GOT3 (cell line): ENCODE measurements around the gene TAF11L14.
"Not testable (repeated sequence)": the region's sequence is repeated elsewhere in the genome, so short reads cannot be mapped to it uniquely, and the experiment has no call there.

Experiments used
- DNase-seq: peaks from one replicate; lab custom pipeline; 2025; ENCODE audit warnings: mixed read lengths; lab: John Stamatoyannopoulos, UW

Gene TAF11L14

DNA sequence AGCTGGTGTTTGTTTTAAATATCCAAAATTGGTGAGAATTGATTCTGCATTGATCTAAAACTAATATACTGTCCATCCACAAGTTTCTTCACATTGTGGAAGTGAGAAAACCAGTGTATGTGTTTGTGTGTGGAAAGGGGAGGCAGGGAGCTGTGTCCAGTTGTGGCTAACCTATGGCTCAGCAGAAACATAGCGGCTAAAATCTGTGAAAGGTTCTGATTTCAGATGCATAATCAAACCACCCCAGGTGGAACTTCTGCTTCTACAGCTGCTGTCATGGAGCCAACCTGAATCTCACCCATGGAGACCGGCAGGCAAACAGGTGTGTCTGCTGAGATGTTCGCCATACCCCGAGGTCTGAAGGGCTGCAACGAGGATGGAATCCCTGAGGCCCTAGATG is at the start of gene TAF11L14:
Gene TAF11L14, plus strand, starts transcription at position 301 of the 400 bp plus-strand sequence.
- no peak for DNase-seq

GRCh38 chr5:17585658-17586057 is 48.6 kb upstream of the TAF11L14 start, which contains the start of gene TAF11L7:
TSS of gene TAF11L7 (minus strand) at chr5:17585758.
- DNase-seq: not testable (repeated sequence)

DNA sequence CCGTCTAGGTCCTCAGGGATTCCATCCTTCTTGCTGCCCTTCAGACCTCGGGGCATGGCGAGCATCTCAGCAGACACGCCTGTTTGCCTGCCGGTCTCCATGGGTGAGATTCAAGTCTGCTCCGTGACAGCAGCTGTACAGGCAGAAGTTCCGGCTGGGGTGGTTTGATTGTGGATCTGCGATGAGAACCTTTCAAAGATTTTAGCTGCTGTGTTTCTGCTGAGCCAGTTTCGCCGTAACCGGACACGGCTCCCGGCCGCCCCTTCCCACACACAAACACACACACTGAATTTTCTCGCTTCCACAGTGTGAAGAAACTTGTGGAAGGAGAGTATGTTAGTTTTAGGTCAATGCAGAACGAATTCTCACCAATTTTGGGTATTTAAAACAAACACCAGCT is 43.4 kb upstream of the TAF11L14 start, which contains the start of gene TAF11L8:
Gene TAF11L8, minus strand, starts transcription at position 101 of the 400 bp plus-strand sequence.
- DNase-seq: not testable (repeated sequence)

- not testable (repeated sequence) for DNase-seq
Observed at GRCh38 chr5:17594255-17594654, 40.0 kb upstream of the TAF11L14 start, which contains the start of gene TAF11L9. TSS of gene TAF11L9 (minus strand) at chr5:17594394.

DNA sequence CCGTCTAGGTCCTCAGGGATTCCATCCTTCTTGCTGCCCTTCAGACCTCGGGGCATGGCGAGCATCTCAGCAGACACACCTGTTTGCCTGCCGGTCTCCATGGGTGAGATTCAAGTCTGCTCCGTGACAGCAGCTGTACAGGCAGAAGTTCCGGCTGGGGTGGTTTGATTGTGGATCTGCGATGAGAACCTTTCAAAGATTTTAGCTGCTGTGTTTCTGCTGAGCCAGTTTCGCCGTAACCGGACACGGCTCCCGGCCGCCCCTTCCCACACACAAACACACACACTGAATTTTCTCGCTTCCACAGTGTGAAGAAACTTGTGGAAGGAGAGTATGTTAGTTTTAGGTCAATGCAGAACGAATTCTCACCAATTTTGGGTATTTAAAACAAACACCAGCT is 36.5 kb upstream of the TAF11L14 start, which contains the start of gene TAF11L10:
Gene TAF11L10, minus strand, starts transcription at position 101 of the 400 bp plus-strand sequence.
- not testable (repeated sequence) for DNase-seq

- DNase-seq: not testable (repeated sequence)
Observed at GRCh38 chr5:17603880-17604279, 30.4 kb upstream of the TAF11L14 start, which contains the start of gene TAF11L11. TSS of gene TAF11L11 (plus strand) at chr5:17604183.

GRCh38 chr5:17604951-17605350 is 29.3 kb upstream of the TAF11L14 start:
- DNase-seq: no peak

- not testable (repeated sequence) for DNase-seq
Observed at GRCh38 chr5:17607461-17607860, 26.8 kb upstream of the TAF11L14 start.

DNA sequence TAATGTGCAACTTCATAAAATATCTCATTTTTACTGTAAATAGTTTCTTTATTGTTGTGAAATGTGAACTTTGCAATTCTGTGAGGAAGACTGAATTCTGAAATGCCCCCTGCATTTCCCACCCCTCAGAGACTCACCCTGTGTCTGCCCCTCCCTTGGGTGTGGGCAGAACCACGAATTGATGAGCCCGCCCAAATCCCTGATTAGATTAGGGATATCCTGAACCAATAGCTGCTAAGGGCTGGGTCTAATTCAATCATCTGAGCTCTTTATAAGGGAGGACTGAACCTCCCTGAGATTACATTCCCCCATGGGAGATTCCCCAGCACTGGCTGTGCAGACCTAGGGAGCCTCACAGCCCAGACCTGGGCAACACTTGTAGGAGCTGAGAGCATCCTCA is 24.2 kb upstream of the TAF11L14 start, which contains the start of gene TAF11L12:
Gene TAF11L12, plus strand, starts transcription at position 301 of the 400 bp plus-strand sequence.
- DNase-seq: not testable (repeated sequence)

DNA sequence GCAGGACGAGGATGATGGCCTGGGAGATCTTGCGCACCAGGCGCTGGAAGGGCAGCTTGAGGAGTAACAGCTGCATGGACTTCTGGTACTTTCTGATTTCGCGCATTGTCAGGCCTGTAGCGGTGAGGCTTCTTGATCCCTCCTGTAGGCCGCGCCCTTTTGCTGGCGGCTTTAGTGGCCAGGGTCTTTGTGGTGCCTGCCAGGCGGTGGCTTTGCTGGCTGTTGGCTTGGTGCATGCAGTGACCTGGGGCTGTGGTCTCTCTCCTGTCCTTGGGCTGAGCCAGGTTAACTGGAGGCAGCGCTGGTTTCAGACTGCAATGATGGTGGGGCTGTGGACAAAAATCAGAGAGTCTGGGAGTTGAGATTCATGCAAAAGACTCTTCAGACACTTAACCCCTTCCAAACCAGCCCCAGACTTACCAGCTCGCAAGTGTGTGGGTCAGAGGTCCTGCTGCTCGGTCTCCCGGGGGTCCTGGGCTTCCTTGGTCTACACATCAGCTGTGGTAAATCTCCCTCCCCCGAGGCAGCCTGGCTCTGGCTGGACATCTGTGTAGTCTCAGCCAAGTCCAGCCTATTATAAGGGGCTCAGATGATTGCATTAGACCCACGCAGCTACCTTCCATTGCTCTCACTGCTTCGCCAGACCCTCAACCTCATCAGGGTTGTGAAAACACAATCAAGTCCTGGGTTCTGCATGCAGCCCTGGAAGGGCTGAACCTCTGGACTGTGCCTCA is 19.2 kb upstream of the TAF11L14 start:
- no peak for DNase-seq

DNA sequence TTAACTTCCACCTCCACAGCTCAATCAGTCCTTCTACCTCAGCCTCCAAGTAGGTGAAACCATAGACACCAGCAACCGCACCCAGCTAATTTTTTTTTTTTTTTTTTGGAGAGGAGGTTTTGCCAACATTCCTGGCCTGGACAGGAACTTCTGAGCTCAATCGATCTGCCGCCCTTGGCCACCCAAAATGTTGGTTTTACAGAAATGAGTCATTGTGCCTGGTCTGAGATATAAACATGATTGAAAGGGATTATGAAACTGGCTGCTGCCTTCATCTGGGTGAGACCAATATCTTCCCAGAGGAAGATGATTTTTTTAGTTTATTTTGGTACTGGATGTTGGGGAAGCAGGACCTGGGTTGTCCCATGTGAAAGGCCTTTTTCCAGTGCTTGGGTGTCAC is 14.9 kb upstream of the TAF11L14 start:
- no peak for DNase-seq

DNA sequence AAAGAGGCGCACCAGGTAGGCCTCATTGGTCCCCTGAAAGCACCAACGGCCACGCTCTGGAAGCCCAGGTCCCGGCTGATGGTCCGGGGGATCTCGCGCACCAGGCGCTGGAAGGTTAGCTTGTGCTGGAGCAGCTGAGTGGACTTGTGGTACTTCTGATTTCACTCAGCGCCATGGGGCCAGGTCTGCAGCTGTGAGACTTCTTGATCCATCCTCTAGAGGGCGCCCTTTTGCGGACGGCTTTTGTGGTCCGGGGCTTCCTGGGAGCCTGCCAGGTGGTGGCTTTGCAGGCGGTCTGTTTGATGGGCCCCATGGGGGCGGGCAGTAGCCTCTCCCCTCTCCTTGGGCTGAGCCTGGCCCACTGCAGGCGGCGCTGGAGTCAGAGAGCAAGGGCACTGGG is 13.6 kb upstream of the TAF11L14 start:
- DNase-seq: no peak

GRCh38 chr5:17625686-17626085 is 8.6 kb upstream of the TAF11L14 start:
- no peak for DNase-seq

DNA sequence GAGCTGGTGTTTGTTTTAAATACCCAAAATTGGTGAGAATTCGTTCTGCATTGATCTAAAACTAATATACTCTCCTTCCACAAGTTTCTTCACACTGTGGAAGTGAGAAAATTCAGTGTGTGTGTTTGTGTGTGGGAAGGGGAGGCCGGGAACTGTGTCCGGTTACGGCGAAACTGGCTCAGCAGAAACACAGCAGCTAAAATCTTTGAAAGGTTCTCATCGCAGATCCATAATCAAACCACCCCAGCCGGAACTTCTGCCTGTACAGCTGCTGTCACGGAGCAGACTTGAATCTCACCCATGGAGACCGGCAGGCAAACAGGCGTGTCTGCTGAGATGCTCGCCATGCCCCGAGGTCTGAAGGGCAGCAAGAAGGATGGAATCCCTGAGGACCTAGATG is 2.5 kb upstream of the TAF11L14 start, which contains the start of gene TAF11L13:
Gene TAF11L13, plus strand, starts transcription at position 301 of the 400 bp plus-strand sequence.
- not testable (repeated sequence) for DNase-seq

DNA sequence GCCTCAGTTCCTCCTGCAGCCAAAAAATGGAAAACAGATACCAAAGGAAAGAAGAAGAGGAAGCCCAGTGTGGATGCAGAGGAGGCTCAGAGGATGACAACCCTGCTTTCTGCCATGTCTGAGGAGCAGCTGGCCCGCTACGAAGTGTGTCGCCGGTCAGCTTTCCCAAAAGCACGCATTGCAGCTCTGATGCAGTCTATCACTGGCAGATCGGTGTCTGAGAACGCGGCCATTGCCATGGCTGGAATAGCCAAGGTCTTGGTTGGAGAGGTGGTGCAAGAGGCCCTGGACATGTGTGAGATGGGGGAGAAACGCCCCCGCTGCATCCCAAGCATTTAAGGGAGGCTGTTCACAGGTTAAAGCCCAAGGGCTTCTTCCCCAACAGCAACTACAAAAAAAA is 15.0 kb downstream of the TAF11L14 start:
- DNase-seq: not testable (repeated sequence)

GRCh38 chr5:17655201-17655759 is 21.0 kb downstream of the TAF11L14 start:
- DNase-seq: not testable (repeated sequence)

DNA sequence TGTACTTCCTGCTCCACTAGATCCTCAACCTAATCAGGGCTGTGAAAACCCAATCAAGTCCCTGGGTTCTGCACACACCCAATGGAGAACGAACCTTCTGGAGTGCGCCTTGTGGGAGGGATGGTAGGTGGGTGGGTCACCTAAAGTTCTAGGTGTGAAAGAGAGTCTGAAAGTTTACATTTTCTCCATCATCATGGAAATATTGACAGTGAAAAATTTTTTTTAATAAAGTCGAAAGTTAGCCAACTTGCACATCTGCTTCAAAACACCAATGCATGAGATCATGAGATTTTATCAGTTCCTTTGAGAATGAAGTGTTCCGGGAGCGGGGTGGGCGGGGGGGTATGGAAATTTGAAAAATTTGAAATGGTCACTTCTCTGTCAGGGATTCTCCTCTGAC is 21.7 kb downstream of the TAF11L14 start:
- no peak for DNase-seq

DNA sequence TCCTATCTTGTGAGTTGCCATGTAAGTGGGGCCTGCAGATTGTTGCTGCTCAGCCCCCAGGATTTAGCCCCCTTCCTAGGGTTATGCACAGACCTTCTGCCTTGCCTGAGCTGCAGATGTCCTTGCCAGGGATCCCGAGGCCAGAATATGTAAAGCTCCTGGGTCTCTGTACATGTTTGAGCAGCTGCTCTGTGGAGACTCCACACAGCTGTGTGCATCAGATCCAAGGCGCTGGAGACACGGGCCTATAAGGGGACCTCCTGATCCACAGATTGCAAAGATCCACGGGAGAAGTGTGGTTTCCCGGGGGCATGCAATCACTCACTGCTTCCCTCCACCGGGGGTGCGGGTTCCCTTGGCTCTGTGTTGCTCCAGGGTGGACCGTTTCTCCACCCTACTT is 28.9 kb downstream of the TAF11L14 start:
- DNase-seq: no peak

DNA sequence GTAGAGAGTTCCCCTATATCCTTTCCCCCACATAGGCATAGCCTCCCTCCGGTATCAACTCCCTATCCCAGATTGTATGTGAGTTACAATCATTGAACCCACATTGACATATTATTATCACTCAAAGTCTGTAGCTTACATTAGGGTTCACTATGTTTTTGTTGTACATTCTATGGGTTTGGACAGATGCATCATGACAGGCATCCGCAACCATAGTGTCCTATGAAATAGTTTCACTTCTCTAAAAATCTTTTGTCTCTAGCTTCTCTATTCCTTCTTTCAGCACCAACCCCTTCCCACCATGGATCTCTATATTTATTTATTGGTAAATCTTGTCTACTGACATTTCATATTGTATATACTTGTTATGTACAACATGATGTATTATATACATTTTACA is 31.6 kb downstream of the TAF11L14 start:
- DNase-seq: no peak

- DNase-seq: no peak
Observed at GRCh38 chr5:17666726-17667235, 32.5 kb downstream of the TAF11L14 start.

- no peak for DNase-seq
Observed at GRCh38 chr5:17670353-17670752, 36.1 kb downstream of the TAF11L14 start.

GRCh38 chr5:17678751-17679324 is 44.6 kb downstream of the TAF11L14 start:
- no peak for DNase-seq
